T-helper 1 cell treated with Interleukin-12 subunit alpha and Interleukin-12 subunit beta and Interleukin-4 antibody, amounts not matched to agents 30 μg/mL and 1 μg/mL, for 36 hours (primary cell): Measurements from ENCODE around the gene ZSCAN16.
"Not testable (repeated sequence)": the region's sequence is repeated elsewhere in the genome, so short reads cannot be mapped to it uniquely, and the experiment has no call there.

Source experiments
- H3K27ac Mint-ChIP-seq: one replicate; pipeline ENCODE4 v1.8.0; 2021; ENCODE audit warnings: mild to moderate bottlenecking, mixed read lengths
- H3K27me3 Mint-ChIP-seq: one replicate; pipeline ENCODE4 v1.8.0; 2021; ENCODE audit warnings: low read depth, mixed read lengths
- H3K36me3 Mint-ChIP-seq: one replicate; pipeline ENCODE4 v1.8.0; 2021; ENCODE audit warnings: low read depth, mixed read lengths
- H3K4me1 Mint-ChIP-seq: one replicate; pipeline ENCODE4 v1.8.0; 2021; ENCODE audit warnings: low read depth, mixed read lengths
- H3K4me3 Mint-ChIP-seq: one replicate; pipeline ENCODE4 v1.8.0; 2021; ENCODE audit warnings: mild to moderate bottlenecking, moderate library complexity, mixed read lengths
- H3K9me3 Mint-ChIP-seq: one replicate; pipeline ENCODE4 v1.8.0; 2021; ENCODE audit warnings: mixed read lengths

The ZSCAN16 gene

GRCh38 chr6:28124350-28124970, at the start of gene ZSCAN16:
ZSCAN16 (plus strand) TSS chr6:28124609; CDS start chr6:28125444, 835 bp downstream.
- peak within 1 kb of the TSS; percentile 90 for H3K4me3 Mint-ChIP-seq
- H3K27me3 Mint-ChIP-seq, result no peaks in the 10 kb centered on the region
- peaks cover 39% of the 10 kb centered on the region for H3K4me1 Mint-ChIP-seq
- no peaks in the 10 kb centered on the region for H3K9me3 Mint-ChIP-seq
- H3K27ac Mint-ChIP-seq, result peak within 1 kb of the TSS; percentile 87
- H3K36me3 Mint-ChIP-seq, result peaks cover 31% of the 10 kb centered on the region

- H3K9me3 Mint-ChIP-seq, result no peaks in the 10 kb centered on the region
- no peak overlapping the region for H3K4me3 Mint-ChIP-seq
- peaks cover 6% of the 10 kb centered on the region for H3K27me3 Mint-ChIP-seq
- H3K27ac Mint-ChIP-seq, result no peak overlapping the region
- peaks cover 10% of the 10 kb centered on the region for H3K4me1 Mint-ChIP-seq
- no peaks in the 10 kb centered on the region for H3K36me3 Mint-ChIP-seq
Observed at GRCh38 chr6:28078050-28078449, 46.4 kb upstream of the ZSCAN16 start.

GRCh38 chr6:28078836-28079235, 45.6 kb upstream of the ZSCAN16 start:
- H3K4me1 Mint-ChIP-seq, result peaks cover 10% of the 10 kb centered on the region
- no peaks in the 10 kb centered on the region for H3K9me3 Mint-ChIP-seq
- H3K4me3 Mint-ChIP-seq, result no peak overlapping the region
- H3K27me3 Mint-ChIP-seq, result peaks cover under 1% of the 10 kb centered on the region
- H3K36me3 Mint-ChIP-seq, result no peaks in the 10 kb centered on the region
- H3K27ac Mint-ChIP-seq, result no peak overlapping the region

- not testable (repeated sequence) for H3K4me1 Mint-ChIP-seq, H3K9me3 Mint-ChIP-seq, H3K36me3 Mint-ChIP-seq, H3K27me3 Mint-ChIP-seq
- peak within 1 kb of the TSS; percentile 84 for H3K4me3 Mint-ChIP-seq
- peak within 1 kb of the TSS; percentile 83 for H3K27ac Mint-ChIP-seq
Observed at GRCh38 chr6:28080381-28080630, 44.1 kb upstream of the ZSCAN16 start, which contains the start of gene ZNF165. ZNF165 (plus strand) TSS chr6:28080568; CDS start chr6:28085481, 4,913 bp downstream.

- Mint-ChIP-seq H3K36me3 (no peaks in the 10 kb centered on the region), H3K9me3 (no peaks in the 10 kb centered on the region), H3K4me1 (peaks cover 10% of the 10 kb centered on the region), H3K27ac (peak overlapping the region; percentile 83), H3K4me3 (peak overlapping the region; percentile 84), H3K27me3 (no peaks in the 10 kb centered on the region)
Observed at GRCh38 chr6:28080631-28081485, 43.6 kb upstream of the ZSCAN16 start.

GRCh38 chr6:28081486-28081751, 43.0 kb upstream of the ZSCAN16 start:
- Mint-ChIP-seq H3K36me3 (no peaks in the 10 kb centered on the region), H3K27ac (peak overlapping the region; percentile 83), H3K4me1 (peaks cover 10% of the 10 kb centered on the region), H3K9me3 (no peaks in the 10 kb centered on the region), H3K4me3 (peak overlapping the region; percentile 84), H3K27me3 (no peaks in the 10 kb centered on the region)

GRCh38 chr6:28082939-28083338, 41.5 kb upstream of the ZSCAN16 start:
- peaks cover 5% of the 10 kb centered on the region for H3K36me3 Mint-ChIP-seq
- H3K4me3 Mint-ChIP-seq, result no peak overlapping the region
- peaks cover 10% of the 10 kb centered on the region for H3K4me1 Mint-ChIP-seq
- H3K27me3 Mint-ChIP-seq, result no peaks in the 10 kb centered on the region
- no peak overlapping the region for H3K27ac Mint-ChIP-seq
- peaks cover 6% of the 10 kb centered on the region for H3K9me3 Mint-ChIP-seq

- no peaks in the 10 kb centered on the region for H3K27me3 Mint-ChIP-seq
- peaks cover 18% of the 10 kb centered on the region for H3K36me3 Mint-ChIP-seq
- H3K27ac Mint-ChIP-seq, result no peak overlapping the region
- H3K9me3 Mint-ChIP-seq, result peaks cover 40% of the 10 kb centered on the region
- H3K4me3 Mint-ChIP-seq, result no peak overlapping the region
- no peaks in the 10 kb centered on the region for H3K4me1 Mint-ChIP-seq
Observed at GRCh38 chr6:28089054-28089453, 35.4 kb upstream of the ZSCAN16 start.

- peaks cover 44% of the 10 kb centered on the region for H3K9me3 Mint-ChIP-seq
- H3K36me3 Mint-ChIP-seq, result peaks cover 18% of the 10 kb centered on the region
- no peaks in the 10 kb centered on the region for H3K27me3 Mint-ChIP-seq
- no peak overlapping the region for H3K27ac Mint-ChIP-seq
- H3K4me1 Mint-ChIP-seq, result no peaks in the 10 kb centered on the region
- no peak overlapping the region for H3K4me3 Mint-ChIP-seq
Observed at GRCh38 chr6:28090917-28091586, 33.4 kb upstream of the ZSCAN16 start.

GRCh38 chr6:28102222-28102621, 22.2 kb upstream of the ZSCAN16 start:
- H3K36me3 Mint-ChIP-seq, H3K4me3 Mint-ChIP-seq, H3K27ac Mint-ChIP-seq, H3K4me1 Mint-ChIP-seq: not testable (repeated sequence)
- H3K27me3 Mint-ChIP-seq, result peaks cover 21% of the 10 kb centered on the region
- H3K9me3 Mint-ChIP-seq, result peaks cover 23% of the 10 kb centered on the region

GRCh38 chr6:28102699-28103098, 21.7 kb upstream of the ZSCAN16 start:
- peaks cover 18% of the 10 kb centered on the region for H3K9me3 Mint-ChIP-seq
- H3K4me1 Mint-ChIP-seq, H3K27ac Mint-ChIP-seq, H3K36me3 Mint-ChIP-seq: not testable (repeated sequence)
- H3K4me3 Mint-ChIP-seq, result peak overlapping the region; percentile 25
- H3K27me3 Mint-ChIP-seq, result peaks cover 21% of the 10 kb centered on the region

GRCh38 chr6:28104392-28105244, 19.8 kb upstream of the ZSCAN16 start:
- Mint-ChIP-seq H3K9me3 (peaks cover 14% of the 10 kb centered on the region), H3K4me1 (peaks cover 10% of the 10 kb centered on the region), H3K36me3 (peaks cover 4% of the 10 kb centered on the region), H3K27ac (peak overlapping the region; percentile 57), H3K4me3 (peak overlapping the region; percentile 82), H3K27me3 (peaks cover 21% of the 10 kb centered on the region)

- Mint-ChIP-seq H3K27me3 (peaks cover 15% of the 10 kb centered on the region), H3K4me1 (peaks cover 10% of the 10 kb centered on the region), H3K4me3 (peak overlapping the region; percentile 82), H3K27ac (peak overlapping the region; percentile 14), H3K36me3 (peaks cover 4% of the 10 kb centered on the region), H3K9me3 (peaks cover 8% of the 10 kb centered on the region)
Observed at GRCh38 chr6:28105245-28105639, 19.2 kb upstream of the ZSCAN16 start.

GRCh38 chr6:28107506-28107905, 16.9 kb upstream of the ZSCAN16 start:
- Mint-ChIP-seq H3K4me3 (no peak overlapping the region), H3K9me3 (peaks cover 4% of the 10 kb centered on the region), H3K27ac (no peak overlapping the region), H3K27me3 (peaks cover 4% of the 10 kb centered on the region), H3K4me1 (peaks cover 10% of the 10 kb centered on the region), H3K36me3 (peaks cover 4% of the 10 kb centered on the region)
